Measurements from ENCODE around the gene ALDH8A1.

Gene ALDH8A1, protein sequence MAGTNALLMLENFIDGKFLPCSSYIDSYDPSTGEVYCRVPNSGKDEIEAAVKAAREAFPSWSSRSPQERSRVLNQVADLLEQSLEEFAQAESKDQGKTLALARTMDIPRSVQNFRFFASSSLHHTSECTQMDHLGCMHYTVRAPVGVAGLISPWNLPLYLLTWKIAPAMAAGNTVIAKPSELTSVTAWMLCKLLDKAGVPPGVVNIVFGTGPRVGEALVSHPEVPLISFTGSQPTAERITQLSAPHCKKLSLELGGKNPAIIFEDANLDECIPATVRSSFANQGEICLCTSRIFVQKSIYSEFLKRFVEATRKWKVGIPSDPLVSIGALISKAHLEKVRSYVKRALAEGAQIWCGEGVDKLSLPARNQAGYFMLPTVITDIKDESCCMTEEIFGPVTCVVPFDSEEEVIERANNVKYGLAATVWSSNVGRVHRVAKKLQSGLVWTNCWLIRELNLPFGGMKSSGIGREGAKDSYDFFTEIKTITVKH

DNA sequence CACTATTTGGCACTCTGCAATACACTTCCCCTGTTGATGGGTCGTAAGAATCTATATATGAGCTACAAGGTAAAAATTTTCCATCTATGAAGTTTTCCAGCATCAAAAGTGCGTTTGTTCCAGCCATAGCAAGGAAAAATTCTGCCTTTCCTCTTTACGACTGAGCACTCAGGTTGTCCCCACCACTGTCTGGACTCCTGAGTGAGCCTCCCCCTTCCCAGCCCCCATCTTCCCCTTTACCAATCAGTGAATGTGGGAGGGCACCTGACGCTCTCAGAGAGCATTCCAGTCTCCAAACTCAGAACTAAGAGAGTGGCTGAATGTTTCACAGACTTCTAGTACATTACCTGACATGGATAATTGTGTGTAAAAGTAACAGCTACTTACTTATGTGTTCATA lies at the start of gene ALDH8A1:
Gene ALDH8A1 (minus strand): TSS at position 175 of the 400 bp plus-strand sequence. CDS start 48 bp downstream, at position 127.
- no peak for DNase-seq

- DNase-seq: no peak
These were observed 49.2 kb upstream of the ALDH8A1 start for GRCh38 chr6:134999107-134999506.

DNA sequence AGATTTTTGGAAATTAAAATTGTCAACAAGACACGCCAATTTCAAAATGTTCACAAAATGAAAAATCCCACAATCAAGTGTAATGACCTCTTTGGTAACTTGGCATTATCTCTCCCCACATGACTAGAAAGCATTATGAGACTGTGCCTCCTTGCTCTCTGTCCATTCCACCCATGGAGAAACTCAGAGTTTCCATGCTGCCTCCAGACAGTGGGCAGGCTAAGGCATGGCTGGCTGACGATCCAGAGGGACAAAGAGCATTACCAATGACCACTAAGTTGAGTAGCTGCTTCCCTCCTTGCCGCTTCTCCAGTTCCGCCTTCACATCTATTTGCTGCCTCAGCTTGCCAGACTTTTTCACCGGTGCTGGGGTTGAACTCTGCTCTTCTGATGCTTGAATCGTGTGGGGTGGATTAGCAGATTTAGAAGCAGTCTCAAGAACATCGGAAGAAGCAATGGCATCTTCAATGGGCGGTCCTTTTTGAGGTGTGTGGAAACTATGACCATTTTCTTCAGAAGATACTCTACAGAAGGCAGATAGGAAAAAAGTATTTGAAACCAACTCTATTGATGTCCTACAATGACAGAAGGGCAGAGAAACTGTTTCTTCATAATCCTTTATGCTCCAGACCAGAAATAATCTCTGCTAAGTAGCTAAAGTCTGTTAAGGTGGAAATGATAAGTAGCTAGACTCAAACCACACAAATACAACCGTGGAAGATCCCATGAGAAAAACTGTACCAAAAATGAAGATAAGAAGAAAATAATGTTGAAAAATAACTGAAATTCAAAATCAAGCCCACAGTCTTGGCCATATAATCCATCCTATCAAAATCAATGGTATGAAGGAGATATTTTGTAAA lies 47.5 kb upstream of the ALDH8A1 start:
- no peak for DNase-seq

DNA sequence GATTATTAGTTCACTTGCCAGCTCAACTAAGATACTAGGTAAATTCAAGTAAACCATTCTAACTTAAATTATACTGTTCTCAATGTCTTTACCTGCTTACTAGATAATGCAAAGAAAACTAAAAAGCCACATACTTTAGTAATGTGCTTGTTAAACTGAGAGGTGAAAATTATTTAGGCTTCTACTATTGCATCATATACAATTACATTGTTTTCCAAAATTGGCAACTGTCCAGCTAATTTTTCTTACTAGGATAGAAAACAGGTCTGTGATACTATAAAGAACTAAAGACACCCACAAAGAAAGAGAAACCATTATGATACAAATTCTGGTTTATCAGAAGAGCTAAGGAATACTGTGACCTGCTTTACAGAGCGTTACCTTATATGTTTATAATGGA lies 45.6 kb upstream of the ALDH8A1 start:
- peak; percentile 15 for DNase-seq

DNA sequence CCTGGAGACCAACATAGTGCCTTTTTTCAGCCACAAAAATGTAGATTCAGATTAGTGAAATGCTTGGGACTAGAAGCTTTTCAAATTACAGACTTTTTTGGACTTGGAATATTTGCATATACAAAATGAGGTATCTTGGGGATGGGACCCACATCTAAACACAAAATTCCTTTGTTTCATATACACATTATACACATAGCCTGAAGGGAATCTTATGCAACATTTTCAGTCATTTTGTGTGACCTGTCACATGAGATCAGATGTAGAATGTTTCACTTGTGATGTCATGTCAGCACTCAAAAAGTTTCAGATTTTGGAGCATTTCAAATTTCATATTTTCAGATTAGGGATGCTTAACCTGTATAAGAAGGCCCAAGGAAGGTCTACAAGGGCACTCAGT lies 44.5 kb upstream of the ALDH8A1 start:
- DNase-seq: no peak

- no peak for DNase-seq
These were observed 42.3 kb upstream of the ALDH8A1 start for GRCh38 chr6:134992155-134992554.

- DNase-seq: no peak
These were observed 40.4 kb upstream of the ALDH8A1 start for GRCh38 chr6:134990262-134990661.

GRCh38 chr6:134984821-134985220 lies 34.9 kb upstream of the ALDH8A1 start:
- no peak for DNase-seq

DNA sequence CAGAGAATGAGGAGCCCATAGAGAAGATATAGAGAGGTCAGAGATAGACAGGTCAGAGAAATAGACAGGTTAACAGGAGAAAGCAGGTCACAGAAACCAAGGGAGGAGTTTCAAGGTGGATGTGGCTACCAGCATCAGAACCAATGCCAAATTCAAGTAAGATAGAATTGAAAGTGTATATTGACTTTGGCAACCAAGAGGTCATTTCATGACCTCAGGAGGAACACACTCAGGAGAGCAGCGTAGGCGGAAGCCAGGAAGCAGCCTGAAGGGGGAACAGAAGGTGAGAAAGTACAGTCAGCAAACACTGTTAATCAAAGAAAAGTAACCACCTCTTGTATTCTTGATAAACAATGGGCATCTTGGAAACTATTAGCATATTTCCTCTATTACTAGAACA lies 33.9 kb upstream of the ALDH8A1 start:
- no peak for DNase-seq

GRCh38 chr6:134982161-134982560 lies 32.3 kb upstream of the ALDH8A1 start:
- no peak for DNase-seq

DNA sequence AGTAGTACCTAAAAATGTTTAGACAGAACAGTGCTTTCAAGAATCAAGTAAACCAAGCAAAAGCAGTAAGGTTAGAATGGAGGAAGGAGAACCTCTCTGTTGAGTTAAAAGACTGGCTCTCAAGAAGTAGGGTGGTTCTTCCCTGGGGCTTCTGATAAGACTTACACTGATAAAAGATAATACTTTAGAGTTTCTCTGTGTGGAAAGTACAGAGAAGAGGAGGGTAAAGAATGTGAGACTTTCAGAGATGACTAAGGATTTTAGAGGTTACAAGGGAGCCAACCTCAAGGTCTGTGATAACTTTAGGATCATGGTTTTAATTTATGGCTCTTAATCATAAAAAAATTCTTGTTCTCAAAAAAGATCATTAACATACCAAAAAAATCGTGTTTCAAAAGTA lies 30.9 kb upstream of the ALDH8A1 start:
- no peak for DNase-seq

GRCh38 chr6:134979142-134979541 lies 29.2 kb upstream of the ALDH8A1 start:
- no peak for DNase-seq

DNA sequence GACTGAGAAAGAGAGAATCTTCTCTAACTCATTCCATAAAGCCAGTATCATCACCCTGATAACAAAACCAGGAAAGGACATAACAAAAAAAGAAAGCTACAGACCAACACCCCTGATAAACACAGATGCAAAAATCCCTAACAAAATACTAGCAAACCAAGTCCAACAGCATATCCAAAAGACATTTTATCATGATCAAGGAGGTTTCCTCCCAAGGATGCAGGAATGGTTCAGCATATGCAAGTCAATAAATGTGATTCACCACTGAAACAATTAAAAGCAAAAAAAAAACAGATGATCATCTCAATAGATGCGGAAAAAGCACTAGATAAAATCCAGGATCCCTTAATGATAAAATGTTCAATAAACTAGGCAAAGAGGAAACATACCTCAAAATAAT lies 24.5 kb upstream of the ALDH8A1 start:
- no peak for DNase-seq

DNA sequence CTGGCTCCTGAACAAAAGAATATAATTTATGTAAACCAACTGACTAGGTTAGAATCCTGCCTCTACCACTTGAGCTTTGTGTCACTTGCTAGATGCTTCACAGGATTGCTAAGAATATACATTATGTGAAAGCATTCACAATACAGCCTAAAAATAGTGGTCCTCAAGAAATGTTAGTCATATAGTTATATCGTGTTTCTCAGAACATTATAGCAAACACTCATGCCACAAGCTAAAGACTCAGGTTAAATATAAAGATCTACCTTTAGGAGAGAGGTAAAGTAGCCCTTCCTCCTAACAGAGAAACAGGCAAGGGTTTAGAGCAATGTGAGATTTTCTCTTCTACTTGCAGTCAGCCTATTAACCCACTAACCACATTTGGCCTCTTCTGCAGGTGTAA lies 17.8 kb upstream of the ALDH8A1 start:
- DNase-seq: no peak

DNA sequence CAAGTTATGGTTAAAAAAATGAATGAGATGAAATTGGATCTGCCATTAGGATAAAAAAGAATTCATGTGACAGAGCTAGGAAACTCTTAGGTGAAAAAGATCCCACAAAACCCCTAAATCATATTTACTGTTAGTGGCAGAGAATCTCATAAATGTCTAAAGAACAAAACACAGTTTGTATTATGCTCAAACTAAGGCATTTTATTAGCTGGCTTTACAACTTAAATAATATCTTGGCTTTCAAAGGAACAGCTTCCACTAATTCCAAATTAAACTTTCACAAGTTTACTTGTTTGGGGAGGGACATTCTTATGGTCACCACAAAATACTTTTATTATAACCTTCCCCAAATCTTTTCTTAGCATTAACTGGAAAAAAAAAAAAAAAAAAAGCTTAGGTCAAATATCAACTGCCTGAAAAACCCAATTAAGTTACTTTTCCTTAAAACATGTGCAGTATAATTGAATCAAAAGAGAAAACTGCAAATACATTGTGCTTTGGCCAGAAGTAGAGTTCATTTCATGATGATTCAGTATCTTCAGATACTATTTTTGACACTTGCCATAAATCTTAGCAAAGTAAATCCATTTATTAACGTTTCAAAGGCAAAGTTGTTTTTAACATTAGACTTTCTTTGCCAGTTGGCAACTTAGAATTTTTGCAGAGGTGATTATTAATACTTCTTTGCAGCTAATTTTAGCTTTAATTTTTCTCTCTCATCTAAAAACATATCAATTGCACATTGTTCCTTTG lies 14.7 kb upstream of the ALDH8A1 start:
- no peak for DNase-seq

DNA sequence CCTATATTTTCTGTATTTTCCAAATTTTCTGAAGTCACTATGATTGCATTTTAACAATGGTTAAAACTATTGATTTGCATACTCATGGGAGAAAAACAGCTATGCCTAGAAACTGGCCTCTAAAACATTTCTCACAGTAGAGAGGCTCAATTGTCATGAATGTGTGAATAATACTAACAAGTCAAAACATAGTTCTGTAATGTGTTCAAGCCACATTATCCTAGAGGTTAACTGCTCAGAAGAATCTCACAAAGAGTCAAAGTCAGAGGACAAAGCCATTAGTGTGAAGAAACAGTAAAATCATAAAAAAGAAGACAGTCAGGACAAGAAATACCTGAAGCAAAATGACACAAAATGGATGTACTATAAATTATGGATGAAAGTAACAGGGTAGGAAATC lies 12.5 kb upstream of the ALDH8A1 start:
- DNase-seq: no peak

DNA sequence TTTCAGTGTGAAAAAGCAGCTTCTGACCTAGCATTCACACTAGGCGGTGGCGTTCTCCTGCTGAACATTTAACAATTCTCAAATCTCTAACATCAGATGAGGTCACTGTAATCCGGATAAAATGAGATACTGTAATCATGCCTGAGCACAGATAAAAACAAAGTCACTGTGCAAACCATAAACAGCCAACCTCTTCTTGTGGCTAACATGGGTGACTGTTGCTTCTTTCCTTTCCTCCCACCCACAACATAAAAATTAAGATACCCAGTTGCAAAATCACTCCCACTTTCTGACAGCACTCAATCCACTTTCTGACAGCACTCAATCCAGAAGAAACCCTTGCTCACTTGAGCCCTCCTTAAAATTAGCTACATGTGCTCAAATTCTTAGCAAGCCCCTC lies 11.5 kb upstream of the ALDH8A1 start:
- DNase-seq: no peak

GRCh38 chr6:134959603-134960002 lies 9.7 kb upstream of the ALDH8A1 start:
- DNase-seq: no peak

- no peak for DNase-seq
These were observed 6.8 kb upstream of the ALDH8A1 start for GRCh38 chr6:134956676-134957075.

GRCh38 chr6:134956032-134956431 lies 6.1 kb upstream of the ALDH8A1 start:
- no peak for DNase-seq

DNA sequence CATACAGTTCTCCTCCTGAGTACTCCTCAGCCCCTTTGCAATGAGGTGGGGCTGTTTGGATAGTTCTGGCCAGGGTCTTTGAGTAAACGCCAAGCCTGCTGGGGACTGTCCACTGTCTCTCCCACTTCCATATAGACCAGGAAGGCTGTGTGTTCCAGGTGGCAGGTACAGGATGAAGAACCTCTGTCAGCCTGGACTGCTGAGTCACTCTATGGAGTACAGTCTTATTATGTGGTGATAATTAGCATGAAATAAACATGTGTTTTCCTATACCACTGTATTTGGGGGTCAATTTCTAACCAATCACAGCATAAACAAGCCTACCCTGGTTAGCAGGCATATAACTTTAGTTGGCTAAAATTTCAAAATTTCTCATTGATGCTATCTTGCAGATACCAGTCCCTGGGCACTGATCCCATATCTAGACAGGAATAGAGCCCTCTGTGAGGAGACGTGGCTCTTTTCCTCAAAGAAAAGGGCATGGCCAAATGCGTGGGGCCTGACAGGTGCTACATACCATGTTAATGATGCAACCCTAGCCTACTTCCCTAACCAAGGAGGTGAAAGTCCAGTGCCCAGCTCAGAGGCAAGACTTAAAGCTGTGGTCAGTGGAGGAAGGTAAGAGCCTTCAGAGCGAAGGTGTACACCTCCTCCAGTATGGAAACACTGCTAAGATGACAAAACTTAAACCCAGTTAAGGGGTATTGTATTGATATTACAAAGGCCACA lies 4.5 kb upstream of the ALDH8A1 start:
- DNase-seq: no peak

- no peak for DNase-seq
These were observed 1.8 kb upstream of the ALDH8A1 start for GRCh38 chr6:134951494-134952263.

Data from NCI-H69 (cell line).